Measurements from ENCODE around the gene DIS3L2. TPM values are rescaled to one million over a fixed set of nuclear protein-coding genes. Genes with fewer than 3 reads are reported as not detected.
A peak's percentile ranks its signal among the peaks of the same experiment; 100 is the strongest.

Gene DIS3L2
- polyA plus RNA-seq, 2 donors = 16.6 to 23.3 TPM

DNA sequence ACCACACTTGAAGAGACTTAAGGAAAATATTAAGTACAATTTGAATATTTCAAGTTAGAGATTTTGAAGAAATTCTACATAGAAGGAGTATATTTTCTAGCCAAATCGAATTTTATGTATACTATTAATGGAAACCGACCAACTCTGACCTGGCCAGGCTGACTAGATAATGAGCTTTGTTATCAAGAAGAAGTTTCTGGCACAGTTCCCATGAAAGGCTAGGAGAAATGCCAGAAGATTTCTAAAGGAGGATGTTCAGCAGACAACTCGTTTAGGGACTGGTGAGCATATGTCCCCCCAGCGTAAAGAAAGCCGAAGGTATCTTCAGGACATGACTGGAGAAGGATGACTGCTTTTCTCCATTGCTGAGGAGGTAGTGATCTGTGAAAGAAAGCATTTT lies 127.3 kb downstream of the DIS3L2 start:
- H3K9me3 ChIP-seq (ENCODE audit: control insufficient read depth in 2 of 2, insufficient read depth in 1 of 2, low read depth in 1 of 2, low read length in 1 of 2) = no peaks in the 10 kb centered on the region
- no peak overlapping the region for H3K4me3 ChIP-seq (ENCODE audit: low read depth in 1 of 2, low read length in 2 of 2)
- H3K36me3 ChIP-seq (ENCODE audit: control insufficient read depth in 2 of 2, insufficient read depth in 2 of 2, low read length in 1 of 2) = no peaks in the 10 kb centered on the region
- H3K27ac ChIP-seq (ENCODE audit: low read depth in 2 of 2, low read length in 1 of 2) = no peak overlapping the region
- 69 to 72% methylated on average over 5 of the region's 5 CpGs for WGBS, 2 donors
- H3K4me1 ChIP-seq (ENCODE audit: control insufficient read depth in 2 of 2, insufficient read depth in 2 of 2, low read length in 1 of 2) = no peaks in the 10 kb centered on the region
- no peaks in the 10 kb centered on the region for H3K27me3 ChIP-seq (ENCODE audit: control insufficient read depth in 1 of 2, insufficient read depth in 2 of 2, low read length in 2 of 2)

GRCh38 chr2:232094201-232094600 lies 132.7 kb downstream of the DIS3L2 start:
- Histone ChIP-seq H3K27me3 (ENCODE audit: control insufficient read depth in 1 of 2, insufficient read depth in 2 of 2, low read length in 2 of 2) (no peaks in the 10 kb centered on the region), H3K27ac (ENCODE audit: low read depth in 2 of 2, low read length in 1 of 2) (no peak overlapping the region), H3K4me3 (ENCODE audit: low read depth in 1 of 2, low read length in 2 of 2) (no peak overlapping the region), H3K36me3 (ENCODE audit: control insufficient read depth in 2 of 2, insufficient read depth in 2 of 2, low read length in 1 of 2) (peaks cover 0 to 3% of the 10 kb centered on the region in 2 donors), H3K9me3 (ENCODE audit: control insufficient read depth in 2 of 2, insufficient read depth in 1 of 2, low read depth in 1 of 2, low read length in 1 of 2) (peaks cover 0 to 7% of the 10 kb centered on the region in 2 donors), H3K4me1 (ENCODE audit: control insufficient read depth in 2 of 2, insufficient read depth in 2 of 2, low read length in 1 of 2) (peaks cover 4 to 7% of the 10 kb centered on the region in 2 donors)
- WGBS, 2 donors = 84 to 87% methylated on average over 3 of the region's 3 CpGs

GRCh38 chr2:232094883-232095282 lies 133.4 kb downstream of the DIS3L2 start:
- Histone ChIP-seq H3K27me3 (ENCODE audit: control insufficient read depth in 1 of 2, insufficient read depth in 2 of 2, low read length in 2 of 2) (no peaks in the 10 kb centered on the region), H3K4me3 (ENCODE audit: low read depth in 1 of 2, low read length in 2 of 2) (no peak overlapping the region), H3K27ac (ENCODE audit: low read depth in 2 of 2, low read length in 1 of 2) (no peak overlapping the region), H3K4me1 (ENCODE audit: control insufficient read depth in 2 of 2, insufficient read depth in 2 of 2, low read length in 1 of 2) (peaks cover 4 to 7% of the 10 kb centered on the region in 2 donors), H3K9me3 (ENCODE audit: control insufficient read depth in 2 of 2, insufficient read depth in 1 of 2, low read depth in 1 of 2, low read length in 1 of 2) (peaks cover 0 to 7% of the 10 kb centered on the region in 2 donors), H3K36me3 (ENCODE audit: control insufficient read depth in 2 of 2, insufficient read depth in 2 of 2, low read length in 1 of 2) (peaks cover 0 to 3% of the 10 kb centered on the region in 2 donors)

GRCh38 chr2:232097260-232097659 lies 135.7 kb downstream of the DIS3L2 start:
- Histone ChIP-seq H3K4me1 (ENCODE audit: control insufficient read depth in 2 of 2, insufficient read depth in 2 of 2, low read length in 1 of 2) (peaks cover 4 to 7% of the 10 kb centered on the region in 2 donors), H3K36me3 (ENCODE audit: control insufficient read depth in 2 of 2, insufficient read depth in 2 of 2, low read length in 1 of 2) (peaks cover 0 to 3% of the 10 kb centered on the region in 2 donors), H3K4me3 (ENCODE audit: low read depth in 1 of 2, low read length in 2 of 2) (no peak overlapping the region), H3K27me3 (ENCODE audit: control insufficient read depth in 1 of 2, insufficient read depth in 2 of 2, low read length in 2 of 2) (no peaks in the 10 kb centered on the region), H3K27ac (ENCODE audit: low read depth in 2 of 2, low read length in 1 of 2) (peak overlapping the region; percentile 71 to 90), H3K9me3 (ENCODE audit: control insufficient read depth in 2 of 2, insufficient read depth in 1 of 2, low read depth in 1 of 2, low read length in 1 of 2) (peaks cover 0 to 7% of the 10 kb centered on the region in 2 donors)
- 94% methylated on average over 1 of the region's 1 CpG for WGBS, 2 donors

GRCh38 chr2:232097758-232098157 lies 136.2 kb downstream of the DIS3L2 start:
- Histone ChIP-seq H3K27ac (ENCODE audit: low read depth in 2 of 2, low read length in 1 of 2) (peak overlapping the region; percentile 71 to 90), H3K4me3 (ENCODE audit: low read depth in 1 of 2, low read length in 2 of 2) (no peak overlapping the region), H3K36me3 (ENCODE audit: control insufficient read depth in 2 of 2, insufficient read depth in 2 of 2, low read length in 1 of 2) (peaks cover 0 to 3% of the 10 kb centered on the region in 2 donors), H3K9me3 (ENCODE audit: control insufficient read depth in 2 of 2, insufficient read depth in 1 of 2, low read depth in 1 of 2, low read length in 1 of 2) (peaks cover 0 to 7% of the 10 kb centered on the region in 2 donors), H3K27me3 (ENCODE audit: control insufficient read depth in 1 of 2, insufficient read depth in 2 of 2, low read length in 2 of 2) (no peaks in the 10 kb centered on the region), H3K4me1 (ENCODE audit: control insufficient read depth in 2 of 2, insufficient read depth in 2 of 2, low read length in 1 of 2) (peaks cover 4 to 7% of the 10 kb centered on the region in 2 donors)
- WGBS, 2 donors = 82 to 89% methylated on average over 6 of the region's 6 CpGs

- H3K4me3 ChIP-seq (ENCODE audit: low read depth in 1 of 2, low read length in 2 of 2) = no peak overlapping the region
- H3K36me3 ChIP-seq (ENCODE audit: control insufficient read depth in 2 of 2, insufficient read depth in 2 of 2, low read length in 1 of 2) = no peaks in the 10 kb centered on the region
- H3K9me3 ChIP-seq (ENCODE audit: control insufficient read depth in 2 of 2, insufficient read depth in 1 of 2, low read depth in 1 of 2, low read length in 1 of 2) = no peaks in the 10 kb centered on the region
- 94 to 95% methylated on average over 4 of the region's 4 CpGs for WGBS, 2 donors
- no peaks in the 10 kb centered on the region for H3K27me3 ChIP-seq (ENCODE audit: control insufficient read depth in 1 of 2, insufficient read depth in 2 of 2, low read length in 2 of 2)
- H3K4me1 ChIP-seq (ENCODE audit: control insufficient read depth in 2 of 2, insufficient read depth in 2 of 2, low read length in 1 of 2) = peaks cover 3 to 4% of the 10 kb centered on the region in 2 donors
- no peak overlapping the region for H3K27ac ChIP-seq (ENCODE audit: low read depth in 2 of 2, low read length in 1 of 2)
Observed at GRCh38 chr2:232102380-232102779, 140.9 kb downstream of the DIS3L2 start.

DNA sequence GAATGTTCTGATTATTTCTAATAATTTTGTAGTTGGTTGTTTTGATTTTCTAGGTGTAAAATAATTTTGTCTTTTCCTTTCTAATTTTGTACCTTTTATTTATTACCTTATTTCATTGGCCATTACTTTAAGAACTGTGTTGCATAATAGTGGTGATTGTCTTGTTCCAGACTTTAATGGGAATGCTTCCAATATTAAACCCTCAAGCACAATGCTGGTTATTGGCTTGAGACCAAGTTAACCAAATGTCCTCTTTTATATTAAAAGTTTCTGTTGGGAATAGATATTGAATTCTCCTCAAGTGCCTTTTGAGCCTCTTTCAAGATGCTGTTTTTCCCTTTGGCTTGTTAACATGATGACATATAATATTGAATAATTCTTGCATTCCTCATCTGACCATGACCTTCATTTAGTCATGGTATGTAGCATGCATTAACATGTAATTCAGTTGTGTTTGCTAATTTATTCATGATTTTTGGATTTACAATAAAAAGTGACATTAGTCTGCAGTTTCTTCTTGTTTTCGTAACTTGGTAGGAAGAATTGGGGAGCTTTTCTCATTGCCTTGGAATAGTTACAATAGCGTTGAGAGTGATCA lies 141.7 kb downstream of the DIS3L2 start:
- no peak overlapping the region for H3K27ac ChIP-seq (ENCODE audit: low read depth in 2 of 2, low read length in 1 of 2)
- no peaks in the 10 kb centered on the region for H3K4me1 ChIP-seq (ENCODE audit: control insufficient read depth in 2 of 2, insufficient read depth in 2 of 2, low read length in 1 of 2)
- WGBS, 2 donors = 68 to 88% methylated on average over 2 of the region's 2 CpGs
- H3K27me3 ChIP-seq (ENCODE audit: control insufficient read depth in 1 of 2, insufficient read depth in 2 of 2, low read length in 2 of 2) = no peaks in the 10 kb centered on the region
- no peak overlapping the region for H3K4me3 ChIP-seq (ENCODE audit: low read depth in 1 of 2, low read length in 2 of 2)
- H3K36me3 ChIP-seq (ENCODE audit: control insufficient read depth in 2 of 2, insufficient read depth in 2 of 2, low read length in 1 of 2) = no peaks in the 10 kb centered on the region
- no peaks in the 10 kb centered on the region for H3K9me3 ChIP-seq (ENCODE audit: control insufficient read depth in 2 of 2, insufficient read depth in 1 of 2, low read depth in 1 of 2, low read length in 1 of 2)

GRCh38 chr2:232104076-232104646 lies 142.6 kb downstream of the DIS3L2 start:
- H3K9me3 ChIP-seq (ENCODE audit: control insufficient read depth in 2 of 2, insufficient read depth in 1 of 2, low read depth in 1 of 2, low read length in 1 of 2) = no peaks in the 10 kb centered on the region
- no peaks in the 10 kb centered on the region for H3K36me3 ChIP-seq (ENCODE audit: control insufficient read depth in 2 of 2, insufficient read depth in 2 of 2, low read length in 1 of 2)
- H3K27ac ChIP-seq (ENCODE audit: low read depth in 2 of 2, low read length in 1 of 2) = no peak overlapping the region
- H3K4me3 ChIP-seq (ENCODE audit: low read depth in 1 of 2, low read length in 2 of 2) = no peak overlapping the region
- 60 to 82% methylated on average over 2 of the region's 2 CpGs for WGBS, 2 donors
- H3K4me1 ChIP-seq (ENCODE audit: control insufficient read depth in 2 of 2, insufficient read depth in 2 of 2, low read length in 1 of 2) = no peaks in the 10 kb centered on the region
- no peaks in the 10 kb centered on the region for H3K27me3 ChIP-seq (ENCODE audit: control insufficient read depth in 1 of 2, insufficient read depth in 2 of 2, low read length in 2 of 2)

- Histone ChIP-seq H3K4me1 (ENCODE audit: control insufficient read depth in 2 of 2, insufficient read depth in 2 of 2, low read length in 1 of 2) (no peaks in the 10 kb centered on the region), H3K36me3 (ENCODE audit: control insufficient read depth in 2 of 2, insufficient read depth in 2 of 2, low read length in 1 of 2) (no peaks in the 10 kb centered on the region), H3K4me3 (ENCODE audit: low read depth in 1 of 2, low read length in 2 of 2) (no peak overlapping the region), H3K27ac (ENCODE audit: low read depth in 2 of 2, low read length in 1 of 2) (no peak overlapping the region), H3K27me3 (ENCODE audit: control insufficient read depth in 1 of 2, insufficient read depth in 2 of 2, low read length in 2 of 2) (no peaks in the 10 kb centered on the region), H3K9me3 (ENCODE audit: control insufficient read depth in 2 of 2, insufficient read depth in 1 of 2, low read depth in 1 of 2, low read length in 1 of 2) (no peaks in the 10 kb centered on the region)
- WGBS, 2 donors = 98 to 100% methylated on average over 1 of the region's 1 CpG
Observed at GRCh38 chr2:232111551-232111950, 150.0 kb downstream of the DIS3L2 start.

- Histone ChIP-seq H3K27ac (ENCODE audit: low read depth in 2 of 2, low read length in 1 of 2) (no peak overlapping the region), H3K4me1 (ENCODE audit: control insufficient read depth in 2 of 2, insufficient read depth in 2 of 2, low read length in 1 of 2) (no peaks in the 10 kb centered on the region), H3K36me3 (ENCODE audit: control insufficient read depth in 2 of 2, insufficient read depth in 2 of 2, low read length in 1 of 2) (peaks cover 0 to 2% of the 10 kb centered on the region in 2 donors), H3K4me3 (ENCODE audit: low read depth in 1 of 2, low read length in 2 of 2) (no peak overlapping the region), H3K27me3 (ENCODE audit: control insufficient read depth in 1 of 2, insufficient read depth in 2 of 2, low read length in 2 of 2) (no peaks in the 10 kb centered on the region), H3K9me3 (ENCODE audit: control insufficient read depth in 2 of 2, insufficient read depth in 1 of 2, low read depth in 1 of 2, low read length in 1 of 2) (no peaks in the 10 kb centered on the region)
- 91 to 96% methylated on average over 1 of the region's 1 CpG for WGBS, 2 donors
Observed at GRCh38 chr2:232113821-232114220, 152.3 kb downstream of the DIS3L2 start.

Data from esophagus (tissue), 2 donors.